ENCODE measurements around the gene THAP4. TPM values are rescaled to one million over a fixed set of nuclear protein-coding genes. Genes with fewer than 3 reads are reported as not detected.
A peak's percentile ranks its signal among the peaks of the same experiment; 100 is the strongest.

The THAP4 gene
- total RNA-seq, 2 donors from 2014 or later, result 35.0 to 42.5 TPM

- peak; percentile 36 for ATAC-seq (replicated peaks)
- Mint-ChIP-seq H3K4me1 (peaks cover 28% of the 10 kb centered on the region), H3K27me3 (no peaks in the 10 kb centered on the region), H3K4me3 (peak overlapping the region; percentile 93), H3K9me3 (no peaks in the 10 kb centered on the region), H3K27ac (peak overlapping the region; percentile 95), H3K36me3 (ENCODE audit: low read depth) (peaks cover 59% of the 10 kb centered on the region)
Measured at GRCh38 chr2:241637795-241638660, 1.1 kb upstream of the THAP4 start.

DNA sequence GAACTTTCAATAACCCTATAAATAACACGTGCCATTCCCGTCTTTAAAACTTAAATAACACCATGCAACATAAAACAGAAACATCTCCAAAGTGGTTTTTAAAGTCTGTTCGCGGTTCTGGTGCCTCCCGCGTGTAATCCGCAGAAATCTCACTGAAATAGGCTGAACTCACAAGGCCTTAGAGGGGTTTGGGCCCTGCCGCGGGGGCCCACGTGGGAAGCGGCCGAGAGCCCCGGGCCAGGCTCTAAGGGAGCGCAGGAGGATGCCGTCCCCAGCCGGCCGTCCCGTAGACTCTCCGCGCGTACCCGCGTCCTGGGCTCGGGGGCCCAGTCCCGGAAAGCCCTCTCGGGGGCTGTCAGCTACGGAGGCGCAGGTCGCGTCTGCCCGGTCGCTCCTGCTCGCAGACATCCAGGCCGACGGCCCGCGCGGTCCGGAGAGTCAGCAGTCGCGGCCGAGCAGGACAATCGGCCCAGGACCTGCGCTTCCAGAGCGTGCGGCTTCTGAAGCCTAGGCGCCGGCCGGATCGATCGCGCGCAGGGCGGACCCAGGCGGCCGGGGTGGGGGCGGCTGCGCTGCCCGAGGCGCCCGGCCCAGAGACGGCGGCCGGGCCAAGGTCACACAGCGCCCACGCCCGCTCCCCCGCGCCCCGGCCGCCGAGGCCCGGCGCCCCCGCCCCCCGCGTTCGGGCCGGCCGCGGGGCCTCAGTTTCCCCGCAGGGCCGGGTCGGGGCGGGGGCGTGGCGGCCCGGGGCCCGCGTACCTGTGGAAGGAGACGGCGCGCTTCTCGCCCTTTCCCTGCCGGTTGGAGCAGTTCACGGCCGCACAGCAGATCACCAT is 558 bp downstream of the THAP4 start:
- Mint-ChIP-seq H3K4me1 (peaks cover 18% of the 10 kb centered on the region), H3K27me3 (no peaks in the 10 kb centered on the region), H3K4me3 (peak overlapping the region; percentile 83), H3K9me3 (no peaks in the 10 kb centered on the region), H3K27ac (peak overlapping the region; percentile 54), H3K36me3 (ENCODE audit: low read depth) (peaks cover 70% of the 10 kb centered on the region)
- peak; percentile 43 for ATAC-seq (replicated peaks)

DNA sequence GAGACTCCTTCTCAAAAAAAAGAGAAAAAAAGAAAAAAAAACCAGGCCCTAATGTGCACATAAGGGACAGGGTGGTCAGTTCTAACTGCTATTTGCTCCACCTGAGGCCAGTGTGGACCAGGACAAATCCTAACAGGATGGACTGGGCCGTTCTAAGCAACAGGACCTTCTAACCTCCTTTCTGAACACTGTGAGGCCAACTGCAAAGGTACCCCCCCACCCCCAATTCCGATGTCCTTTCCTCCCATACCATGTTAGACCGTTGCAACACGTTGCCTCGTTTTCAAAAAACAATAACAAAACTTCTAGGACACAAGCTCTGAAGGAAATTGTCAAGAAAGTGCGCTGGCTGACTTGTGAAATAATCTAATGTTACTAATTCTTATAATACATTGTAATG is 1.2 kb downstream of the THAP4 start:
- Mint-ChIP-seq H3K9me3 (no peaks in the 10 kb centered on the region), H3K36me3 (ENCODE audit: low read depth) (peaks cover 77% of the 10 kb centered on the region), H3K27me3 (no peaks in the 10 kb centered on the region), H3K4me3 (peak overlapping the region; percentile 83), H3K27ac (peak overlapping the region; percentile 54), H3K4me1 (peaks cover 12% of the 10 kb centered on the region)
- ATAC-seq (replicated peaks), result no peak

- H3K4me3 Mint-ChIP-seq, result no peak overlapping the region
- no peak overlapping the region for H3K27ac Mint-ChIP-seq
- H3K9me3 Mint-ChIP-seq, result no peaks in the 10 kb centered on the region
- ATAC-seq (replicated peaks), result no peak
- peaks cover under 1% of the 10 kb centered on the region for H3K4me1 Mint-ChIP-seq
- H3K27me3 Mint-ChIP-seq, result no peaks in the 10 kb centered on the region
- H3K36me3 Mint-ChIP-seq (ENCODE audit: low read depth), result peaks cover 81% of the 10 kb centered on the region
Measured at GRCh38 chr2:241633561-241633960, 3.4 kb downstream of the THAP4 start.

- H3K4me1 Mint-ChIP-seq, result peaks cover 8% of the 10 kb centered on the region
- no peak overlapping the region for H3K4me3 Mint-ChIP-seq
- ATAC-seq (replicated peaks), result no peak
- no peaks in the 10 kb centered on the region for H3K9me3 Mint-ChIP-seq
- H3K27me3 Mint-ChIP-seq, result no peaks in the 10 kb centered on the region
- H3K36me3 Mint-ChIP-seq (ENCODE audit: low read depth), result peaks cover 83% of the 10 kb centered on the region
- H3K27ac Mint-ChIP-seq, result no peak overlapping the region
Measured at GRCh38 chr2:241632478-241633325, 4.3 kb downstream of the THAP4 start.

DNA sequence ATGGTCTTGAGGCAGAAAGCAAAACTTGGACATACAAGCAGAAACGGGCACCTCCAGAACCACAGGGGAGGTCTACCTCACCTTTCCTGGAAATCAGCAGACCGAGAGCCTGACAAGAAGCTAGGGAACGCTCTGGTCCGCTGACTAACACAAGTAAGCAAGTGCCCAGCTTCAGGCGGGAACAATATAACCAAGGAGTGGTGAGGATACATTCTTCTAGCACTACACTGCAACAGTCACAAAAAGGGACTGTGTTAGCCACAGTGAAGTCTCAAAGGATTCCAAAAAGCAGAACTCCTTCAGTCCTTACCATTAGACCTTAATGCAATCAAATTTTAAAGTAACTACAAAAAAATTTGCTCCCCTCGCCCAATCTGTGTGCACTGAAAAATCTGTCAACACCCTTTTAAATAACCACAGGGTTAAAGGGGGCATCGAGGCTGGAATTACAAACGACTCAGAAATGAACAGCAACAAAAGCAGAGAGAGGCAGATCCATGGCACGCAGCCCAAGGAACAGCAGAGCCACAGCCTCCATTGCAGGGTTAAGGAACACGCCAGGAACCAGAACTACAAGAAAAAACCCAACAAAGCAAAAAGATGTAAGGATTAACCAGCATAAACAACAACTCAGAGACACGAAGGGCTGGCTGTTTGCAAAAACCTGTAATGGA is 7.1 kb downstream of the THAP4 start:
- no peaks in the 10 kb centered on the region for H3K27me3 Mint-ChIP-seq

GRCh38 chr2:241627675-241628074 is 9.3 kb downstream of the THAP4 start:
- ATAC-seq (replicated peaks), result no peak
- no peaks in the 10 kb centered on the region for H3K27me3 Mint-ChIP-seq
- no peak overlapping the region for H3K4me3 Mint-ChIP-seq
- H3K9me3 Mint-ChIP-seq, result no peaks in the 10 kb centered on the region
- peaks cover 8% of the 10 kb centered on the region for H3K4me1 Mint-ChIP-seq
- H3K27ac Mint-ChIP-seq, result no peak overlapping the region
- H3K36me3 Mint-ChIP-seq (ENCODE audit: low read depth), result peaks cover 88% of the 10 kb centered on the region

More for the DNA sequence above, 7.1 kb downstream of the THAP4 start:
- peaks cover 97% of the 10 kb centered on the region for H3K36me3 Mint-ChIP-seq (ENCODE audit: low read depth)
- H3K4me3 Mint-ChIP-seq, result no peak overlapping the region
- ATAC-seq (replicated peaks), result no peak
- H3K27ac Mint-ChIP-seq, result peak overlapping the region; percentile 25
- H3K9me3 Mint-ChIP-seq, result no peaks in the 10 kb centered on the region
- H3K4me1 Mint-ChIP-seq, result peaks cover 8% of the 10 kb centered on the region

GRCh38 chr2:241620419-241620769 is 16.6 kb downstream of the THAP4 start:
- peak overlapping the region; percentile 39 for H3K4me3 Mint-ChIP-seq
- H3K36me3 Mint-ChIP-seq (ENCODE audit: low read depth), result peaks cover 52% of the 10 kb centered on the region
- H3K27me3 Mint-ChIP-seq, result no peaks in the 10 kb centered on the region
- peak; percentile 87 for ATAC-seq (replicated peaks)
- H3K4me1 Mint-ChIP-seq, result peaks cover 39% of the 10 kb centered on the region
- H3K9me3 Mint-ChIP-seq, result peaks cover 8% of the 10 kb centered on the region
- peak overlapping the region; percentile 97 for H3K27ac Mint-ChIP-seq

GRCh38 chr2:241619597-241620418 is 17.1 kb downstream of the THAP4 start:
- peaks cover 39% of the 10 kb centered on the region for H3K4me1 Mint-ChIP-seq
- H3K4me3 Mint-ChIP-seq, result peak overlapping the region; percentile 80
- peak; percentile 34 for ATAC-seq (replicated peaks)
- H3K27me3 Mint-ChIP-seq, result no peaks in the 10 kb centered on the region
- peak overlapping the region; percentile 97 for H3K27ac Mint-ChIP-seq
- peaks cover 46% of the 10 kb centered on the region for H3K36me3 Mint-ChIP-seq (ENCODE audit: low read depth)
- peaks cover 8% of the 10 kb centered on the region for H3K9me3 Mint-ChIP-seq

DNA sequence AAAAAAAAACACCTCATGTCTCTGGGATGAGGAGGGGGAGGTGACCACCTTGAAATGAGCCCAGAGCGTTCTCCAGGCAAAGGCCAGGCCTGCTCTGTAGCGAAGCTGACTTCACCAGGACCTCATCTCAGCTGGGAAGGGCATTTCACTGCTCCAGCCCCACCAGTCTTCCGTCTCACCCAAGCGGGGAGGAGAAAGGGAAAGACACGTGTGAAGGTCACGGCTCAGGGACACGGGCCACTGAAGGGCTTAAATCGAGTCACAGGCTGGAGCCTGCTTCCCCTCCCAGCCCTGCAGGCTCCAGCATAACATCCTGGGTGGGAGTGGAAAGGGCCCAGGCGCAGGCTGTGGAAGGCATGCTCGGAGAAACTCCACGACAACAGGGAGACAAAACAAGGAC is 18.1 kb downstream of the THAP4 start:
- H3K27me3 Mint-ChIP-seq, result no peaks in the 10 kb centered on the region
- peaks cover 39% of the 10 kb centered on the region for H3K4me1 Mint-ChIP-seq
- peak overlapping the region; percentile 80 for H3K4me3 Mint-ChIP-seq
- H3K36me3 Mint-ChIP-seq (ENCODE audit: low read depth), result peaks cover 41% of the 10 kb centered on the region
- no peak for ATAC-seq (replicated peaks)
- peak overlapping the region; percentile 97 for H3K27ac Mint-ChIP-seq
- H3K9me3 Mint-ChIP-seq, result peaks cover 8% of the 10 kb centered on the region

- Mint-ChIP-seq H3K27ac (peak overlapping the region; percentile 97), H3K36me3 (ENCODE audit: low read depth) (peaks cover 43% of the 10 kb centered on the region), H3K27me3 (no peaks in the 10 kb centered on the region), H3K9me3 (peaks cover 8% of the 10 kb centered on the region), H3K4me3 (peak overlapping the region; percentile 80), H3K4me1 (peaks cover 39% of the 10 kb centered on the region)
- peak; percentile 26 for ATAC-seq (replicated peaks)
Measured at GRCh38 chr2:241618296-241618805, 18.6 kb downstream of the THAP4 start.

DNA sequence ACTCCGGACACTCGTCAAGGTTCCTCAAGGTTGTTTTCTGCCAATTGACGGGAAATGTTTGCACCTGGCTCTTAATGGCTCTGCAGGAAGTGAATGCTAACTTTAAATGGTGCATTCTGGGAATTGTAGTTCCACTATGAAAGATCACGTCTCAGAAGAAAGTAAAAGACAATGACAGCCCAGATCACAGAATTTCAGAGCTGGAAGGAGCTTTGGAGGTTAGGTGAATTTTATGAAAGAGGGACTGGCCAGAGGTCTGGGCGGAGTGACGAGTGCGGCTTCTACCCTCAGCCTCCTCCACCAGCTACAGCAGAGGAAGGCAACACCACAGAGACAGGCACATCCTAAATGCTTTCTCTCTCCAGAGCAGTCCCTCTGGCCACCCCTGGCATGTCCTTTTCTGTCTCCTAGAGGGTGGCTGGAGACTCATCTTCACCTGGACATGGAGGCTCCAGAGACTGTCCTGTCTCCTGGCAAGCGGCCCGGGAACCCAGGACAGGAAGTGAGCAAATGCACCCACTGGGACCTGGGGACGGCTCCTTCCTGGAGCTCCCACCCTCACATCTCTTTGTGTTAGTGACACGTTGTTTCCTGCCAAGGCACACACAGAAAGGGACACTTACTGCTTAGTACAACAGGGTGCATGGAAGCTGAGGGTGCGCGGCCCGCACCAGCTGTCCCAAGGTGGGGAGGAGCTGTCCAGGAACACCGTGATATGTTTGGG is 19.4 kb downstream of the THAP4 start:
- H3K27me3 Mint-ChIP-seq, result no peaks in the 10 kb centered on the region
- peaks cover 8% of the 10 kb centered on the region for H3K9me3 Mint-ChIP-seq
- peaks cover 49% of the 10 kb centered on the region for H3K36me3 Mint-ChIP-seq (ENCODE audit: low read depth)
- H3K27ac Mint-ChIP-seq, result peak overlapping the region; percentile 97
- peaks cover 39% of the 10 kb centered on the region for H3K4me1 Mint-ChIP-seq
- peak; percentile 33 for ATAC-seq (replicated peaks)
- H3K4me3 Mint-ChIP-seq, result peak overlapping the region; percentile 80
